WTC11 (cell line): ENCODE measurements around the gene FOXF2.

ENCODE experiments used
- E2F4 ChIP-seq: sonication (generic); formaldehyde crosslinking; IDR thresholded peaks from 2 replicates; pipeline ENCODE4 v1.8.1; 2022; ENCODE audit warnings: low read depth, mild to moderate bottlenecking, moderate library complexity, missing genetic modification reagents, borderline replicate concordance
- JUN ChIP-seq: sonication (generic); formaldehyde crosslinking; IDR thresholded peaks from 2 replicates; pipeline ENCODE4 v1.8.0; 2023; ENCODE audit warnings: mild to moderate bottlenecking, missing genetic modification reagents
- TP53 ChIP-seq: sonication (generic); formaldehyde crosslinking; IDR thresholded peaks from 2 replicates; pipeline ENCODE4 v1.8.1; 2023; ENCODE audit warnings: mild to moderate bottlenecking, missing genetic modification reagents
- ZNF138 ChIP-seq: sonication (generic); formaldehyde crosslinking; conservative IDR thresholded peaks from 2 replicates; pipeline ENCODE4 v1.8.1; 2022; ENCODE audit warnings: mild to moderate bottlenecking, moderate library complexity, missing genetic modification reagents
- ZNF396 ChIP-seq: fragments of 250-450 bp; sonication (Bioruptor Pico); IDR thresholded peaks from 2 replicates; pipeline ENCODE4 v1.8.0; 2021; ENCODE audit warnings: mild to moderate bottlenecking, moderate library complexity, borderline replicate concordance
- TF ChIP-seq, protein P1 (sequence below): fragments of 200-600 bp; IDR thresholded peaks from 2 replicates; pipeline ENCODE4 v1.8.0; 2022; ENCODE audit warnings: antibody characterized with exemption
- TF ChIP-seq, protein P2 (sequence below): sonication (generic); formaldehyde crosslinking; IDR thresholded peaks from 2 replicates; pipeline ENCODE4 v1.8.0; 2023; ENCODE audit warnings: missing genetic modification reagents

DNA sequence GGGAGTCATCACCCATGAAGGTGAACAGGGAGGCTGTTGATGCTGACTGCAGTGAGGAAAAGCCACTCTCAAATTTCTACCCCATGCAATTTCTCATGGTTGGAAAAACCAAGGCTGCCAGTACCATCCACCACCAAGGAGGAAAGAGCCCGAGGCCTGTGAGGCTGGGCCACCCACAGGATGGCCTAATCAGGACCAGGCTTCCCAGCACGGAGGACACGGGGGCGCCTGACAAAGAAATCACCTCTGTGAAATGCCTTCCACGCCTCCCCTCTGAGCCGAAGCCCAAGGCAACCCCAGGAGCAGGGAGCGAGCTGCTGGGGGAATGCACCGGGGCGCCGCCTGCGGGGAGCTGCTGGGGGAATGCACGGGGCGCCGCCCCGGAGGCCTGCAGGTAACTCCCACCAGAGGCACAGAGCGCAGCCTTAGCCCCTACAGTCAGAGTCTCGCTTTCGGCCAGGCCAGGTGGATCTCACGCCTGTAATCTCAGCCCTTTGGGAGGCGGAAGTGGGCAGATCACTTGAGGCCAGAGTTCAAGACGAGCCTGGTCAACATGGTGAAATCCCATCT, 26.9 kb downstream of the FOXF2 start:
- TF ChIP-seq, protein P1, sequence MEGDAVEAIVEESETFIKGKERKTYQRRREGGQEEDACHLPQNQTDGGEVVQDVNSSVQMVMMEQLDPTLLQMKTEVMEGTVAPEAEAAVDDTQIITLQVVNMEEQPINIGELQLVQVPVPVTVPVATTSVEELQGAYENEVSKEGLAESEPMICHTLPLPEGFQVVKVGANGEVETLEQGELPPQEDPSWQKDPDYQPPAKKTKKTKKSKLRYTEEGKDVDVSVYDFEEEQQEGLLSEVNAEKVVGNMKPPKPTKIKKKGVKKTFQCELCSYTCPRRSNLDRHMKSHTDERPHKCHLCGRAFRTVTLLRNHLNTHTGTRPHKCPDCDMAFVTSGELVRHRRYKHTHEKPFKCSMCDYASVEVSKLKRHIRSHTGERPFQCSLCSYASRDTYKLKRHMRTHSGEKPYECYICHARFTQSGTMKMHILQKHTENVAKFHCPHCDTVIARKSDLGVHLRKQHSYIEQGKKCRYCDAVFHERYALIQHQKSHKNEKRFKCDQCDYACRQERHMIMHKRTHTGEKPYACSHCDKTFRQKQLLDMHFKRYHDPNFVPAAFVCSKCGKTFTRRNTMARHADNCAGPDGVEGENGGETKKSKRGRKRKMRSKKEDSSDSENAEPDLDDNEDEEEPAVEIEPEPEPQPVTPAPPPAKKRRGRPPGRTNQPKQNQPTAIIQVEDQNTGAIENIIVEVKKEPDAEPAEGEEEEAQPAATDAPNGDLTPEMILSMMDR = no peak
- no peak for TF ChIP-seq ZNF396
- TF ChIP-seq, protein P2, sequence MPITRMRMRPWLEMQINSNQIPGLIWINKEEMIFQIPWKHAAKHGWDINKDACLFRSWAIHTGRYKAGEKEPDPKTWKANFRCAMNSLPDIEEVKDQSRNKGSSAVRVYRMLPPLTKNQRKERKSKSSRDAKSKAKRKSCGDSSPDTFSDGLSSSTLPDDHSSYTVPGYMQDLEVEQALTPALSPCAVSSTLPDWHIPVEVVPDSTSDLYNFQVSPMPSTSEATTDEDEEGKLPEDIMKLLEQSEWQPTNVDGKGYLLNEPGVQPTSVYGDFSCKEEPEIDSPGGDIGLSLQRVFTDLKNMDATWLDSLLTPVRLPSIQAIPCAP (CRISPR knock-in tag) = no peak
- no peak for TF ChIP-seq ZNF138 (CRISPR knock-in tag)
- TF ChIP-seq JUN (CRISPR knock-in tag) = no peak
- no peak for TF ChIP-seq E2F4
- TF ChIP-seq TP53 (CRISPR knock-in tag) = no peak
